ENCODE data around the gene AIPL1.

DNA sequence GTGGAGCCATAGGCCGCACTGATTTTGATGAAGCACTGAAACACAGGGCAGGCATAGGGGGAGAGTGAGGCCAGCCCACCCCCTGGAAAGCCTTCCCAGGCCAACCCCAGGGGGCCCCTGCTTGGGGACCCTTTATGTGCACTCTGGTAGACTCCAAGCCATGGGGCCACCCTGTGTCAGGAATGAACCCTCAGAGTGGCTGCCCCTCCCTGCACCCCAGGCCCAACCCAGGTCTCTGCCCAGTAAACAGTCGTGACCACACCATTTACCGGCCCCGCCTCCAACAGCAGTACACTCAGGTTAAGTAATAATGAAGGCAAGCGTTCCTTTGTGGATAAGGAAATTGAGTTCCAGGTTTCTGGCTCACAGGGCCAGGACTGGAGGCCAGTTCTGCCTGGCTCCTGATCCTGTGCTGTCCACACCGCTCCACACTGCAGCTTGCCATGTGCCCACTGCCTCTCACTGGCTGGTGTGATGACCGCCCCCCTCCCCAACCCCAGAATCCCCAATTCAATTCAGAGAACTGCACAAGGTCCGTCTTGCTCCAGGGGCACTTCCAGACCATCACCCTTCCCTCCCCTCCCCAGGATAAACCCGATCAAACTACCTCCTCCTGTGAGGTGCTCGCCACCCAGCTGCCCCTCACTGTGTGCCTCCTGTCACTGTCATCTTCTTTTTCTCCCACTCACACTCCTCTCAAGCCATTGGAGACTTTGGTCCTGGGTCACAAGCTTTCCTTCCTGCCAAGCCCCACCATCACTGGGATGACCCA is 23.0 kb upstream of the AIPL1 start:
- TF ChIP-seq, protein P1, sequence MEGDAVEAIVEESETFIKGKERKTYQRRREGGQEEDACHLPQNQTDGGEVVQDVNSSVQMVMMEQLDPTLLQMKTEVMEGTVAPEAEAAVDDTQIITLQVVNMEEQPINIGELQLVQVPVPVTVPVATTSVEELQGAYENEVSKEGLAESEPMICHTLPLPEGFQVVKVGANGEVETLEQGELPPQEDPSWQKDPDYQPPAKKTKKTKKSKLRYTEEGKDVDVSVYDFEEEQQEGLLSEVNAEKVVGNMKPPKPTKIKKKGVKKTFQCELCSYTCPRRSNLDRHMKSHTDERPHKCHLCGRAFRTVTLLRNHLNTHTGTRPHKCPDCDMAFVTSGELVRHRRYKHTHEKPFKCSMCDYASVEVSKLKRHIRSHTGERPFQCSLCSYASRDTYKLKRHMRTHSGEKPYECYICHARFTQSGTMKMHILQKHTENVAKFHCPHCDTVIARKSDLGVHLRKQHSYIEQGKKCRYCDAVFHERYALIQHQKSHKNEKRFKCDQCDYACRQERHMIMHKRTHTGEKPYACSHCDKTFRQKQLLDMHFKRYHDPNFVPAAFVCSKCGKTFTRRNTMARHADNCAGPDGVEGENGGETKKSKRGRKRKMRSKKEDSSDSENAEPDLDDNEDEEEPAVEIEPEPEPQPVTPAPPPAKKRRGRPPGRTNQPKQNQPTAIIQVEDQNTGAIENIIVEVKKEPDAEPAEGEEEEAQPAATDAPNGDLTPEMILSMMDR (IDR thresholded peaks at IDR 0.05), result no peak
- TF ChIP-seq, protein P2, sequence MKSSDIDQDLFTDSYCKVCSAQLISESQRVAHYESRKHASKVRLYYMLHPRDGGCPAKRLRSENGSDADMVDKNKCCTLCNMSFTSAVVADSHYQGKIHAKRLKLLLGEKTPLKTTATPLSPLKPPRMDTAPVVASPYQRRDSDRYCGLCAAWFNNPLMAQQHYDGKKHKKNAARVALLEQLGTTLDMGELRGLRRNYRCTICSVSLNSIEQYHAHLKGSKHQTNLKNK (CRISPR knock-in tag; IDR thresholded peaks at IDR 0.05), result no peak
- TF ChIP-seq ELF4 (CRISPR knock-in tag; IDR thresholded peaks at IDR 0.05; ENCODE audit: low read depth), result no peak
- no peak for TF ChIP-seq ZNF423 (CRISPR knock-in tag; IDR thresholded peaks at IDR 0.05)

Measured in WTC11 (cell line).